HL-60/S4 treated with phorbol 12-myristate 13-acetate at 8.2 ng/mL for 4 days and 3 days (cell line): Measurements from ENCODE around the gene RPF1.

Experiments used
- in situ Hi-C: fragments of 300-500 bp; cut with MboI; formaldehyde crosslinking; loops from 2 replicates; pipeline ENCODE4 v1.15.0; 2022; ENCODE audit warnings: low sequenced_read_pairs

RPF1 gene, protein sequence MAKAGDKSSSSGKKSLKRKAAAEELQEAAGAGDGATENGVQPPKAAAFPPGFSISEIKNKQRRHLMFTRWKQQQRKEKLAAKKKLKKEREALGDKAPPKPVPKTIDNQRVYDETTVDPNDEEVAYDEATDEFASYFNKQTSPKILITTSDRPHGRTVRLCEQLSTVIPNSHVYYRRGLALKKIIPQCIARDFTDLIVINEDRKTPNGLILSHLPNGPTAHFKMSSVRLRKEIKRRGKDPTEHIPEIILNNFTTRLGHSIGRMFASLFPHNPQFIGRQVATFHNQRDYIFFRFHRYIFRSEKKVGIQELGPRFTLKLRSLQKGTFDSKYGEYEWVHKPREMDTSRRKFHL

GRCh38 chr1:84478876-84479868, at the start of gene RPF1:
TSS of gene RPF1 (plus strand) at chr1:84479266. CDS start at chr1:84479282, 16 bp downstream.
- in situ Hi-C loops = no loop called here

GRCh38 chr1:84430546-84430945, 48.5 kb upstream of the RPF1 start:
- in situ Hi-C loops = loop anchor here (25.0 kb wide), 2 partner anchors 182 to 268 kb away; no protein-coding TSS in a partner anchor

DNA sequence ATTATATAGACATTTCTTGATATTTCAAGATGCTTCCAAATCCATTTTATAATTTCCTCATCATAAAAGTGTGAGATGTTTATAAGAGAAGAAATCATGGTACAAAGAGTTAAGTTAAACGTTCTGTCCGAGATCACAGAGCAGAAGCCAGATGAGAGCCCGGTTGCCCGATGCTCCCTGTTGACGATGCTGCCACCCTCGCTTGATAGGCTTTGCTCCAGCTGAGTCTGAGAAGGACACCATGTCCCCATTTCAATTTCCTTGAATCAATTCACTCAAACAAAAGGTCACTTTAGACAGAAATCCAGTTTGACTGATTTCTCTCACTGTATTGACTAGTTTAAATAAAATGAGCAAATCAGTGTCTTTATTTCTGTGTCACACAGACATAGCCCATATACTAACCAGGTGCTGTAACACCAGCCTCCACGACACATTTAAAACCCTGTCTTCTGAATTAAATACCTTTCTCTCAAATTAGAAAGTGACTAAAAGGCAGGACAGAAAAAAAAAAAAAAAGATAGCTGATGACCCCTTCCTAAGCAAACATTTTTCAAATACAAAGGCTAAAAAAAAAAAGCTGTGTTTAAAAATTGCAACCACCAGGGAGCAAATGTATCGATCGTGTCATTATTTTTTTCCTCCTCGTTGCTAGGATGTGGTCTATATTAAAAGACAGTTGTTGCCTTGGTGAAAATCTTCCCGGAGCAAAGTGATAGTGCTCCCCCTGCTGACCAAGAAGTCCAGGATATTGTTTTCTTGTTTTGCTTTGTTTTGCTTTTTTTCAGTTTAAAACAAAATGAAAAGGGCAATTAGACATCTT, 45.6 kb upstream of the RPF1 start:
- in situ Hi-C loops = loop anchor here (25.0 kb wide), 2 partner anchors 179 to 271 kb away; no protein-coding TSS in a partner anchor

DNA sequence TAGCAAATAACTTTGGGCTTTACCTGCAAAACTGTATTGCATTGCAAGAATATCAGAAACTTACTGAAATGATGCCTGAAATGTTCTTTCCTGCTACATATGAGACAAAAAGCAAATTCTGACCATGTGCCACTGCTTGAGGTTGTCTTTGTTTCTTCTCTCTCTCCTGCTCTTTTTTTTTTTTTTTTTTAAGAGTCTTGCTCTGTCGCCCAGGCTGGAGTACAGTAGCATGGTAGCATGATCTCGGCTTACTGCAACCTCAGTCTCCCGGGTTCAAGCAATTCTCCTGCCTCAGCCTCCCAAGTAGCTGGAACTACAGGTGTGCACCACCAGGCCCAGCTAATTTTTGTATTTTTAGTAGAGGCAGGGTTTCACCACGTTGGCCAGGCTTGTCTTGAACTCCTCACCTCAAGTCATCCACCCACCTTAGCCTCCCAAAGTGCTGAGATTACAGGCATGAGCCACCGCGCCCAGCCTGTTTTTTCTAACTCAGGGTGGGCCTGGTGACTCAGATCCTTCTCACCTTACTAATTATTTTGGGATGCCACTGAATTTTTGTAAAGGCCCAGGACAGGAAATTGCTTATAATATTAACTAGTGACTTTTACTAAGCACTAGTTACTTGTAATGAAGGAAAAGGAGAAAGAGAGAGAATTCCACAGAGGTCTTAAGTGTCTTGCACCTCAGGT, 44.8 kb upstream of the RPF1 start:
- in situ Hi-C loops = loop anchor here (25.0 kb wide), 2 partner anchors 178 to 272 kb away; no protein-coding TSS in a partner anchor

- in situ Hi-C loops = loop anchor here (25.0 kb wide), 2 partner anchors 177 to 273 kb away; no protein-coding TSS in a partner anchor
Observed at GRCh38 chr1:84434801-84435549, 44.1 kb upstream of the RPF1 start.

- in situ Hi-C loops = loop anchor here (25.0 kb wide), 2 partner anchors 175 to 275 kb away; no protein-coding TSS in a partner anchor
Observed at GRCh38 chr1:84436876-84437655, 42.0 kb upstream of the RPF1 start.

DNA sequence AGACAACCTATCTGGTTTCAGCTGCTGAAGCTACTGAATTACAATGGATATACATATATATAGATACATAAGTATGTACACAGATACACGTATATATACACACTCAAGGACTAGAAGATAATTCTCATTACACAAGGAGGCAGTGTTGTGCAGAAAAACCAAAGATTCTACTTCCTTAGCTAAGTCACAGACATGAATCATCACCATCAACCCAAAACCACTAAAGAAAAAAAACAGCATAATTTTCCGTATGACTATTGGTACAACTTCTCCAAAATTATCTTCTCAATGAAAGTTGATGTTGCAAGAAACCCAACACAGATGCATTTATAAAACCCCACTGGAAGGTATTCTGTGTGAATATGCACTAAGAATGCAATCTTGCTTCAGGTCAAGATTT, 36.8 kb upstream of the RPF1 start:
- in situ Hi-C loops = loop anchor here (25.0 kb wide), 2 partner anchors 170 to 280 kb away; no protein-coding TSS in a partner anchor

DNA sequence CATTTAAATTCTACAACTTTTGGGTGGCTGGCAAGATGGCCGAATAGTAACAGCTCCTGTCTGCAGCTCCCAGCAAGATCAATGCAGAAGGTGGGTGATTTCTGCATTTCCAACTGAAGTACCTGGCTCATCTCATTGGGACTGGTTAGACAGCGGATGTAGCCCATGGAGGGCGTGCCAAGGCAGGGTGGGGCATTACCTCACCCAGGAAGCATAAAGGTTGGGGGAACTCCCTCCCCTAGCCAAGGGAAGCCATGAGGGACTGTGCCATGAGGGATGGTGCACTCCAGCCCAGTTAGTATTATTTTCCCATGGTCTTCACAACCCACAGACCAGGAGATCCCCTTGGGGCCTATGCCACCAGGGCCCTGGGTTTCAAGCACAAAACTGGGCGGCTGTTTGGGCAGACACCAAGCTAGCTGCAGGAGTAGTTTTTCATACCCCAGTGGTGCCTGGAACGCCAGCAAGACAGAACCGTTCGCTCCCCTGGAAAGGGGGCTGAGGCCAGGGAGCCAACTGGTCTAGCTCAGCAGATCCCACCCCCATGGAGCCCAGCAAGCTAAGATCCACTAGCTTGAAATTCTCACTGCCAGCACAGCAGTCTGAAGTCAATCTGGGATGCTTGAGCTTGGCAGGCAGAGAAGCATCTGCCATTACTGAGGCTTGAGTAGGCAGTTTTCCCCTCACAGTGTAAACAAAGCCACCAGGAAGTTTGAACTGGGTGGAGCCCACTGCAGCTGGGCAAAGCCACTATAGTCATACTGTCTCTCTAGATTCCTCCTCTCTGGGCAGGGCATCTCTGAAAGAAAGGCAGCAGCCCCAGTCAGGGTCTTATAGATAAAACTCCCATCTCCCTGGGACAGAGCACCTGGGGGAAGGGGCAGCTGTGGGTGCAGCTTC, 36.1 kb upstream of the RPF1 start:
- in situ Hi-C loops = loop anchor here (25.0 kb wide), 2 partner anchors 169 to 281 kb away; no protein-coding TSS in a partner anchor

DNA sequence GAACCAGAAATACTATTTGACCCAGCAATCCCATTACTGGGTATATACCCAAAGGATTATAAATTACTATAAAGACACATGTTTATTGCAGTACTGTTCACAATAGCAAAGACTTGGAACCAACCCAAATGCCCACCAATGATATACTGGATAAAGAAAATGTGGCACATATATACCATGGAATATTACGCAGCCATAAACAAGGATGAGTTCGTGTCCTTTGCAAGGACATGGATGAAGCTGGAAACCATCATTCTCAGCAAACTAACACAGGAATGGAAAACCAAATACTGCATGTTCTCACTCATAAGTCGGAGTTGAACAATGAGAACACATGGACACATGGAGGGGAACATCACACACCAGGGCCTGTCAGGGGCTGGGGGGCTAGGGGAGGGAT, 30.4 kb upstream of the RPF1 start:
- in situ Hi-C loops = loop anchor here (25.0 kb wide), 2 partner anchors 164 to 286 kb away; no protein-coding TSS in a partner anchor

DNA sequence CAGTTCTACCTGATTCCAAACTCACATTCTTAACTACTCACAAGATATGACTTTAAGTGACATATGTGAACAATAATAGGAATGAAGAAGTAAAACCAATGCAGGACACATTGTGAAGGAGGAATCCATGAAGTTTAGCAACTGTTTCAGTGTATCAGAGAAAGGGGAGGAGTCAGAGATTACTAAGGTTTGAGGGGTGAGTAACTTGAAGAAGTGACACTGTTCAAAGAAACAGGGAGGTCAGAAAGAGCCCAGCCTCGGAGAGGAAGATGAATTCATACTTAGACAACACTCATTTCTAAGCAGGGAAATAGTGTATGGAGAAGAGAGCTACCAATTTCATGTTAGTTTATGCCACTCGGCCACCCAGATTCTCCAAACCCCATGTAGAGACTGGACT, 28.2 kb upstream of the RPF1 start:
- in situ Hi-C loops = no loop called here

DNA sequence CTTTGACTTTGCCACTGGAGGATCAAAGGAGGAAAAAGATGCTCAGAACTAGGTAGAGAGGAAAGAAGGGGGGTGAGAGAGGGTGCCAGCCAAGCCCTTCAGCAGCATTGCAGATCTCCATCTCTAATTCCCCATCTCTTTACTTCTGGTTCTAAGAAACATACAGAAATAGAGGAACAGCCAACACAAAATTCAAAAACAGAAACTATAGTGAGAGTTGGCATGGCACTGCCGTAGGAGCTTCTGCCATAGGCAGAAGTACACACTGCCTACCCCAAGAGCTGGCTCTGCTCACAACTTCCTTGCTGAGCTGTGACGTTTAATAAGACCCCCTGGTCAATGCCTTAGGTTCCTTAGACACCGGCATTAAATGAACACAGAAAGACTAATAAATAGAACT, 26.6 kb upstream of the RPF1 start:
- in situ Hi-C loops = no loop called here

- in situ Hi-C loops = no loop called here
Observed at GRCh38 chr1:84462118-84462517, 16.9 kb upstream of the RPF1 start.

GRCh38 chr1:84467298-84467697, 11.8 kb upstream of the RPF1 start:
- in situ Hi-C loops = no loop called here

DNA sequence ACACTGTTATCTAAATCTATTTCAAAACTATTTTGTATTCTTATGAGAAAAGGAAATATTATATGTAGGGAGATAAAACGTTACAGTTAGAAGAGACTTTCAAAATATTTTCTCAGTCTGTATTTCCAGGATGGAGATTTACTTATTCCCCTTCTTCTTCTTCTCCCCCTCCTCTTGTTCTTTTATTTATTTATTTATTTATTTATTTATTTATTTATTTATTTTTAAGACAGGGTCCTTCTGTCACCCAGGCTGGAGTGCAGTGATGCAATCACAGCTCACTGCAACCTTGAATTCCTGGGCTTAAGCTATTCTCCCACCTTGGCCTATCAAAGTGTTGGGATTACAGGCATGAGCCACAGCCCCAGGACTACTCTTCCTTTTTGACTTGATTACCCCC, 2.8 kb upstream of the RPF1 start:
- in situ Hi-C loops = no loop called here

DNA sequence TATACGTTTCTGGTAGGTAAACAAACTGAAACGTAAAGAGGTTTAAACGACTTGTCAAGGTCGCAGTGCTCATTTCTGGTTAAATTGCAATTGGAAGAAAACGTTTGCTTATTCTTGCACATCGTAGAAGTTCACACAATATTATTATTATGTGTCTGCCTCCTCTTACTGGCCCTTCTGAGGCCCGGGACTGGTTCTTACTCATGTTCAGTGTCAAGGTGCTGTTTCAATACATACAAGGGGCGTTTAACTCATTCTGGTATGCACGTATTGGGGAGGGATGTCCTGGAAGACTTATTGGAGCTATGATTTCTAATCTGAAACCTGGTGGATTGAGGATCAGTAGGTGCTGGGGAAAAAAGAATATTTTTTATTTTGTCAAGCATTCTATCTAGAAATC, 932 bp downstream of the RPF1 start:
- in situ Hi-C loops = no loop called here

DNA sequence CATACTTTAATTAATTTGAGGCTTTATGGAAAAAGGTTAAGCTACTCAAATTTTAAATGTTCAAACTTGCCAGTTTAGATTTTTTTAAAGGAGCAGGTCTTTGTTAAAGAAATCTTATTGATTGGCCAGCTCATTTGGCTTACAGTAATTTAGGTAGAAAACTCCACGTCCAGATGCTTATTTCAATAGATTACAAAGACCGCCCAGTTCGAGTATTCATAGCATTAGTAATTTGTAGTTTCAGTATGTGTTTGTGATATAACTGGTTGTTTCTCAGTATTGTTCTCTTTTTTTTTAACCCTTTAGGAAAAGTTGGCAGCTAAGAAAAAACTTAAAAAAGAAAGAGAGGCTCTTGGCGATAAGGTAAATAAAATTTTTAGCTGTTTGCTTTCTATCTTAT, 1.6 kb downstream of the RPF1 start:
- in situ Hi-C loops = no loop called here

GRCh38 chr1:84481317-84481716, 2.3 kb downstream of the RPF1 start:
- in situ Hi-C loops = no loop called here
